Astrocyte (in vitro differentiated cells and primary cell): Measurements from ENCODE around the gene EMID1. TPM values are rescaled to one million over a fixed set of nuclear protein-coding genes. Genes with fewer than 3 reads are reported as not detected.

Source experiments
- DNase-seq: peaks from one replicate; pipeline ENCODE4 v3.0.0-alpha.2; 2010; ENCODE audit warnings: low read depth
- FAIRE-seq: peaks from 2 replicates; lab custom pipeline; 2011; peaks lifted over from hg19 to GRCh38; lab: Jason Lieb, UNC
- H2AFZ ChIP-seq: 2 replicates; pipeline ENCODE4 v1.6.0; 2012; ENCODE audit warnings: low read depth, low read length, inconsistent platforms
- H3K27ac ChIP-seq: 2 replicates; pipeline ENCODE4 v1.5.1; 2011; ENCODE audit warnings: low read depth, low read length, inconsistent platforms
- H3K27me3 ChIP-seq: 2 replicates; pipeline ENCODE4 v1.6.0; 2011; ENCODE audit warnings: low read length, inconsistent platforms; ENCODE audit not compliant: insufficient read depth
- H3K36me3 ChIP-seq: 2 replicates; pipeline ENCODE4 v1.5.1; 2011; ENCODE audit warnings: low read length, inconsistent platforms; ENCODE audit not compliant: insufficient read depth
- H3K4me1 ChIP-seq: 2 replicates; pipeline ENCODE4 v1.5.1; 2011; ENCODE audit warnings: low read length, inconsistent platforms; ENCODE audit not compliant: insufficient read depth
- H3K4me2 ChIP-seq: 2 replicates; pipeline ENCODE4 v1.6.0; 2012; ENCODE audit warnings: low read length, inconsistent platforms
- H3K4me3 ChIP-seq: 2 replicates; pipeline ENCODE4 v1.5.1; 2011; ENCODE audit warnings: low read depth, mild to moderate bottlenecking, low read length, inconsistent platforms; ENCODE audit not compliant: insufficient read depth
- H3K79me2 ChIP-seq: 2 replicates; pipeline ENCODE4 v1.6.0; 2012; ENCODE audit warnings: mild to moderate bottlenecking, low read length, inconsistent platforms; ENCODE audit not compliant: insufficient read depth
- H3K9ac ChIP-seq: 2 replicates; pipeline ENCODE4 v1.6.0; 2012; ENCODE audit warnings: mild to moderate bottlenecking, low read length, inconsistent platforms
- H3K9me3 ChIP-seq: 2 replicates; pipeline ENCODE4 v1.5.1; 2012; ENCODE audit warnings: low read depth, mild to moderate bottlenecking, low read length, inconsistent platforms; ENCODE audit not compliant: insufficient read depth
- H4K20me1 ChIP-seq: 2 replicates; pipeline ENCODE4 v1.6.0; 2012; ENCODE audit warnings: low read length, inconsistent platforms; ENCODE audit not compliant: insufficient read depth
- H3K27ac Mint-ChIP-seq: one replicate; pipeline ENCODE4 v1.8.0; 2021; ENCODE audit warnings: mild to moderate bottlenecking, mixed read lengths; ENCODE audit not compliant: unreplicated experiment
- H3K27me3 Mint-ChIP-seq: one replicate; pipeline ENCODE4 v1.8.0; 2021; ENCODE audit warnings: low read depth, mixed read lengths; ENCODE audit not compliant: unreplicated experiment
- H3K36me3 Mint-ChIP-seq: one replicate; pipeline ENCODE4 v1.8.0; 2021; ENCODE audit warnings: low read depth, mixed read lengths; ENCODE audit not compliant: unreplicated experiment
- H3K4me1 Mint-ChIP-seq: one replicate; pipeline ENCODE4 v1.8.0; 2021; ENCODE audit warnings: low read depth, mixed read lengths; ENCODE audit not compliant: unreplicated experiment
- H3K4me3 Mint-ChIP-seq: one replicate; pipeline ENCODE4 v1.8.0; 2021; ENCODE audit warnings: mild to moderate bottlenecking, moderate library complexity, mixed read lengths; ENCODE audit not compliant: unreplicated experiment
- H3K9me3 Mint-ChIP-seq: one replicate; pipeline ENCODE4 v1.8.0; 2021; ENCODE audit warnings: mild to moderate bottlenecking, mixed read lengths; ENCODE audit not compliant: unreplicated experiment
- EZH2 ChIP-seq: IDR thresholded peaks from 2 replicates; pipeline ENCODE4 v1.6.1; 2012; ENCODE audit warnings: mild to moderate bottlenecking, low read length, inconsistent platforms; ENCODE audit not compliant: insufficient read depth
- total RNA-seq: library from RNA; stranded (reverse); gene quantifications from 2 replicates; pipeline ENCODE4 v1.2.1, GENCODE V29; 2021
- TF ChIP-seq, protein P1 (sequence below): IDR thresholded peaks from 2 replicates; pipeline ENCODE4 v1.5.1; 2011; ENCODE audit warnings: low read depth, mild to moderate bottlenecking, inconsistent platforms, low read length, moderate library complexity; ENCODE audit not compliant: insufficient read depth

Gene EMID1
- total RNA-seq, 1 donor from 2014 or later = 0.34 TPM

DNA sequence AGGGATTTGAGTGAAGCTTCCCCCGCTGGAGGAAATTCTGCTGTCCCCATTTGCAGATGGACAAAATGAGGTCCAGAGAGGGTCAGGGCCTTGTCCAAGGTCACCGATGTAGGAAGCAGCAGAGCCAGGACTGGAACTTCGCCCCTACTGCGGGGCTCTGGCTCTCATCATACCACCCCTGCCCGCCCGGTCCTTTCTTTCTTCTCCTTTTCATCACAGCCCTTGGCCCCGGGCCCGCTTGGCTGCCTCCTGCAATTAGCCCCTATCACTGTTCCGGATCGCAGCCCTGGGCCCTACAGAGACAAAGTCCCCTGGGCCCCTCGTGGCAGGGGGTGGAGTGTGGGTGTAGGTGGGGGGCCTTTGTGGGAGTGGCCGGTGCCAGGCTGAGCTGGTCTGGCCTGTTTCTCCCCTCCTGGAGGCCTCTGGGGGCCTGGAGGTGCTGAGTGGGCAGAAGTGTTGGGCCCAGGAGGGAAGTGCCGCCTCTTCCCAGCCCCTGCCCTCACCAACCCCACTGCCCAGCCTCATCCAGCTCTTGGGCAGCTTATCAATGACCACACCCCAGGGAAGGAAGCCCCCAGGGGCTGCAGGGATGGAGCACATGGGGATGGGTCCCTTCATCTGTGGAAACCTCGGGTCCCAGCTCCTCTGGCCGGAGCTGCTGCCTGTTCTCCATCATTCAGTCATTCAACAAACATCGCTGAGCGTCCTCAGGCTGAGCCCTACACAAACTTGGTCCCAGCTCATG is 3.4 kb downstream of the EMID1 start:
- FAIRE-seq = no peak
- no peaks in the 10 kb centered on the region for H3K79me2 ChIP-seq

DNA sequence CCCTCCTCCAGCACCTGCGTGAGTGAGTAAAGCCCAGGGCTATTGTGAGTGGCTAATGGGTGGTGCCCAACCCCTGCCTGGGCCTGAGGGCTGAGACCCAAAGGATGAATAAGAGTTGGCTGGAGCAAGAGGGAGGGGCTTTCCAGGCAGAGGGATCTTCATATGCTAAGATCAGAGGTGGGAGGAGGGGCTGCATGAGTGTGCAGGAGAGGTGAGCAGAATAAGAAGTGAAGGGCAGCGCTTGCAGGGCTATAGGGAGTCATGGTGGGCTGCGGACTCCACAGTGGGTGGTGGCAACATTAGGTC is 3.9 kb downstream of the EMID1 start:
- H3K9me3 ChIP-seq = no peaks in the 10 kb centered on the region
- H3K9ac ChIP-seq = no peak overlapping the region
- TF ChIP-seq, protein P1, sequence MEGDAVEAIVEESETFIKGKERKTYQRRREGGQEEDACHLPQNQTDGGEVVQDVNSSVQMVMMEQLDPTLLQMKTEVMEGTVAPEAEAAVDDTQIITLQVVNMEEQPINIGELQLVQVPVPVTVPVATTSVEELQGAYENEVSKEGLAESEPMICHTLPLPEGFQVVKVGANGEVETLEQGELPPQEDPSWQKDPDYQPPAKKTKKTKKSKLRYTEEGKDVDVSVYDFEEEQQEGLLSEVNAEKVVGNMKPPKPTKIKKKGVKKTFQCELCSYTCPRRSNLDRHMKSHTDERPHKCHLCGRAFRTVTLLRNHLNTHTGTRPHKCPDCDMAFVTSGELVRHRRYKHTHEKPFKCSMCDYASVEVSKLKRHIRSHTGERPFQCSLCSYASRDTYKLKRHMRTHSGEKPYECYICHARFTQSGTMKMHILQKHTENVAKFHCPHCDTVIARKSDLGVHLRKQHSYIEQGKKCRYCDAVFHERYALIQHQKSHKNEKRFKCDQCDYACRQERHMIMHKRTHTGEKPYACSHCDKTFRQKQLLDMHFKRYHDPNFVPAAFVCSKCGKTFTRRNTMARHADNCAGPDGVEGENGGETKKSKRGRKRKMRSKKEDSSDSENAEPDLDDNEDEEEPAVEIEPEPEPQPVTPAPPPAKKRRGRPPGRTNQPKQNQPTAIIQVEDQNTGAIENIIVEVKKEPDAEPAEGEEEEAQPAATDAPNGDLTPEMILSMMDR = no peak
- TF ChIP-seq EZH2 = no peak
- H3K4me3 ChIP-seq = no peak overlapping the region
- H3K4me1 Mint-ChIP-seq = no peaks in the 10 kb centered on the region
- H3K4me2 ChIP-seq = no peak overlapping the region
- H3K4me3 Mint-ChIP-seq = no peak overlapping the region
- H3K9me3 Mint-ChIP-seq = no peaks in the 10 kb centered on the region
- no peaks in the 10 kb centered on the region for H3K79me2 ChIP-seq
- no peaks in the 10 kb centered on the region for H3K36me3 Mint-ChIP-seq
- no peaks in the 10 kb centered on the region for H3K36me3 ChIP-seq
- H3K4me1 ChIP-seq = peaks cover 4% of the 10 kb centered on the region
- no peak overlapping the region for H3K27ac ChIP-seq
- peaks cover 10% of the 10 kb centered on the region for H3K27me3 ChIP-seq
- H3K27me3 Mint-ChIP-seq = peaks cover 39% of the 10 kb centered on the region
- no peak overlapping the region for H2AFZ ChIP-seq
- no peak for DNase-seq
- no peak overlapping the region for H3K27ac Mint-ChIP-seq
- FAIRE-seq = no peak
- no peaks in the 10 kb centered on the region for H4K20me1 ChIP-seq

More for the DNA sequence above, 3.4 kb downstream of the EMID1 start:
- Histone ChIP-seq H3K27ac (no peak overlapping the region), H4K20me1 (no peaks in the 10 kb centered on the region), H3K36me3 (no peaks in the 10 kb centered on the region), H3K4me3 (no peak overlapping the region), H2AFZ (no peak overlapping the region), H3K27me3 (peaks cover 10% of the 10 kb centered on the region), H3K9me3 (no peaks in the 10 kb centered on the region), H3K4me1 (peaks cover 4% of the 10 kb centered on the region), H3K4me2 (no peak overlapping the region), H3K9ac (no peak overlapping the region)
- Mint-ChIP-seq H3K36me3 (no peaks in the 10 kb centered on the region), H3K4me1 (no peaks in the 10 kb centered on the region), H3K27ac (no peak overlapping the region), H3K9me3 (no peaks in the 10 kb centered on the region), H3K4me3 (no peak overlapping the region), H3K27me3 (peaks cover 37% of the 10 kb centered on the region)
- no peak for DNase-seq
- TF ChIP-seq, protein P1 = no peak
- no peak for TF ChIP-seq EZH2

DNA sequence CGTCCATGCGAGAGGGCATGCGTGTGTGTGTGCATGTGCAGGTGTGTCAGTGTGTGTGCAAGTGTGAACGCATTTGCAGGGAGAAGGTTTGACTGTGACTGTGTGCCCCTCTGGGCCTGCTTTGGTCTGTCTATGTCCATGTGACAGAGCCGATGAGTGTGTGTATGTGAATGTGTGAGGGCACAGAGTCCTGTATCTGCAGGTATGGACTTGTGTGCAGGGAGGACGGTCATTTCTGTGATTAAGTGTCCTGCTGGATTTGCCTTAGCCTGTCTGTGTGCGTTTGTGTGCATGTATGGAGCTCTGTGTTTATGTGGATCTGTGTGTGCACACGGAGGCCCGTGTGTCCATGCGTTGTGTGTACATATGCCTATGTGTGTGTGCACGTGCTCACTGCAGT is 5.4 kb downstream of the EMID1 start:
- Histone ChIP-seq H3K9ac (no peak overlapping the region), H4K20me1 (no peaks in the 10 kb centered on the region), H3K4me2 (no peak overlapping the region), H3K9me3 (no peaks in the 10 kb centered on the region), H3K79me2 (no peaks in the 10 kb centered on the region), H3K4me3 (no peak overlapping the region), H3K36me3 (no peaks in the 10 kb centered on the region), H3K27ac (no peak overlapping the region), H3K4me1 (peaks cover 2% of the 10 kb centered on the region), H2AFZ (no peak overlapping the region), H3K27me3 (peaks cover 10% of the 10 kb centered on the region)
- H3K9me3 Mint-ChIP-seq = no peaks in the 10 kb centered on the region
- H3K27me3 Mint-ChIP-seq = peaks cover 44% of the 10 kb centered on the region
- no peak for FAIRE-seq
- no peaks in the 10 kb centered on the region for H3K4me1 Mint-ChIP-seq
- H3K36me3 Mint-ChIP-seq = no peaks in the 10 kb centered on the region
- no peak overlapping the region for H3K4me3 Mint-ChIP-seq
- TF ChIP-seq, protein P1 = no peak
- TF ChIP-seq EZH2 = no peak
- no peak overlapping the region for H3K27ac Mint-ChIP-seq
- DNase-seq = no peak
